Activated CD4-positive, CD25-positive, alpha-beta regulatory T cell treated with anti-CD3 and anti-CD28 coated beads, Interleukin-2, amount 50 U/mL, for 72 hours (primary cell): ENCODE data around the gene RAI14.

ENCODE experiments used
- DNase-seq: peaks from one replicate; pipeline ENCODE4 v3.0.0; 2021

RAI14 gene

DNA sequence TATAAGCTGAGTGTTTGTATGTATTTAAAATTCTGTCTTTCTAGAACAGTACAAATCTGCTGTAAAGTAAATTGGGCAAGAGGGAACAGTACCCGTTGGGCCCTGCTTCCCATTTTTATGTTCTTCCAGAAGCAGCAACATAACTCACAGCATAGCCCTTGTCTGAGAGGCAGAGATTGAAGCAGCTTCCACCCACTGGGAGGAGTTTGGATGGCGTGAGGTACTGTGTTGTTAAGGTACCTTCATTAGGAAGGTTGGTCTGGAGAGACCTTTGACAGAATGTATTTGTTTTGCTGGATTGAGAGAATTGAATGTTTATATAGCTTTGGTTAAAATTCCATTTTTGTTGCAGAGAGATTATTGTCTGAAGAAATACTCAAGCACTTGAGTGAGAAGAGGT lies 24.8 kb downstream of the RAI14 start:
- no peak for DNase-seq

DNA sequence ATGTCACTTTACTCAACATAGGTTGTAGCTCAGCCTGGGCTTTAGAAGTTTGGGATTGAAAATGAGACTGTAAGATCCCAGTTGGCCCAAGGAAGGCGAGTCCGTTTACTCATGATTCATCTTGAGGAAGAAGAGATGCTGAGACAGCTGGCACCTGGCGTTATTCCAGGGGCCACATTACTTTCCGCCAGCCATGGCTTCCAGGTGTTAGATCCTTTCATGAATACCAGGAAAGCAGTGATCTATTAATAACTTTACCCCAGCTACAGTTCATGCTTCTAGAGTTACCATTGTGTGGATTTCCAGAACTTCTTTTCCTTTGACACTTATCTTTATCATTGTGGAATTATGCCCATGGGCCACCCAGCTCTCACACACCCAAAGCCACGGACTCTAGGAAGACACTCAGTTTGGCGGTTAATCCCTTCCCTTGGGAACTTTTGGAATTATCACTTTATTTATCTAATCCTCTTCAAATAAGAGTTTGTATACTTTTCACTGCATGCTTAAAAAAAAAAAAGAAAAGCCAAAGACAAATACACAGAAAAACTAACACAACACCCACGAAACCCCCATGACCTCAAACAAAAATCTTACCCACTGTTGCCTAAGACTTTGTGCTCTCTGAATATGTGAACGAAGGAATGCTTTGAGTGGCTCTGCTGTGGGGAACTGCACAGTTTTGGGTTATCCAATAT lies 26.9 kb downstream of the RAI14 start:
- no peak for DNase-seq

DNA sequence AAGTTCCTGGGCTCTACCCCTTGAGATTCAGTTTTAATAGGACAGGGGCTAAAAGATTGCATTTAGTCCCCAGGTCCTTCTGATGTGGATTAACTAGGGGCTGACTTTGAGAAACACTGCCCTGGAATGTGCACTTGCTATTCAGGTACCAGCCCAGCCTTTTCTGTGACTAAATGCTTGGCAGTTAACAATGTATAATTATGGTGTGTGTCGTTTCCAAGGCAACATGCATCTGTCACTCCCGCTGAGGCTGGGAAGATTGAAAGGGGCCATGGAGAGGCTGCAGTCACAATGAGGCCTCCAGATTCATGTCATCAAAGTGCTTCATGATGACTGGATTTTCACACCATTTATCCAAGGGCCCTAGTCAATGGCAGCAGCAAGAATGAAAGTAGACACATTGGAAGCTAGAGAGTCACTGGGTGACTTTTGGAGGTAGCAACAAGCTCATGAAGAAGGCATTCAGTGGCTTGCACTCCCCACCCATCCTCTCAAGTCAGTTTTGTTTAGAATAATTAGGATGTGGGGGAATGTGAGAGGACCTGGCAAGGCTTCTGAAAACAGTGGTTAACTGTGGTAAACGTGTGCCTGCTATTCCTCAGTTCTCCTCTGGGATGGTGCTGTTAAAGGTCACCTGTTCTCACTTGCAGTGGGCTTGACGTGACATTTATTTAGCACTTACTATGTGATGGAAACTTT lies 28.3 kb downstream of the RAI14 start:
- DNase-seq: no peak

DNA sequence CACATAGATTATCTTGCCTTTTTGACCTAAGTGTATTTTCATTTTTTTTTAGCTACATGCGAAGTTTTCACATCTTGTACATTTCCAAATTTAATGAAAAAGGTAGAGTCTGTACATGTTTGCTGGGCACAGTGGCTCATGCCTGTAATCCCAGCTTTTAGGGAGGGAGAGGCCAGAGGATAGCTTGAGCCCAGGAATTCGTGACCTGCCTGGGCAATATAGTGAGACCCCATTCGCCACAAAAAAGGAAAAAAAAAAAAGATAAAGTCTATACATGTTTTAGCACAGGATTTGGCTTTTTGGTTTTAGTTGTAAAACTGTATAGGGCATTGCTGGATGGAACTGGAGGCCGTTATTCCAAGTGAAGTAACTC lies 28.8 kb downstream of the RAI14 start:
- no peak for DNase-seq

DNA sequence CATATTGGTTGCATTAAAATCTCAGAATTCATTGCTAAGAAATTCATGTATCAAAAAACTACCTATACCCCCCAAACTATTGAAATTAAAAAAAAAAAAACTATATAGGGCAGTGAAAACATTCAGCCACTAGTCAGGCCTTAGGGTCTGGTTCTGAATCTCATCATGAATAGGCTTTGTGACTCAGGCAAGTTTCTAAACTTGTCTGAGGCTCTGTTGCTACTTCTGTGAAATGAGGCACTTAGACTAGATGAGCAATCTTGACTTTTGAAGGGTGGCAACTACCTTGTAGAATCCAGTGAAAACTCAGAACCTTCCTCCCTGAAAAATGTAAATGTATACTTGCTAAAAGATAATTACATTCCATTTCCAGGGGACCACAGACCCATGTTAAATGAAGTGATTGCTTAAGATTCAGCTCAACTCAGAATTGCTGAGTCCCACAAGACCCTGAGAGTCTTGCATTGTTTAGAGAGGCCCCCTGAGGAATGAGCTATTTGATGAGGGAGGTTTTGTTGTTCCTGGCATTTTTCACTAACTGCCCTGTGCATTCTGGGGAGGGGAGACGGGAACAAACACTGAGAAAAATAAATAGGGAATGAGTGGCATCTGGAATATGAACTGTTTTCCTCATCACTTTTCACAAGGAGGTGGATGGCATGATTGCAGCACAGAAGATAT lies 29.5 kb downstream of the RAI14 start:
- no peak for DNase-seq

DNA sequence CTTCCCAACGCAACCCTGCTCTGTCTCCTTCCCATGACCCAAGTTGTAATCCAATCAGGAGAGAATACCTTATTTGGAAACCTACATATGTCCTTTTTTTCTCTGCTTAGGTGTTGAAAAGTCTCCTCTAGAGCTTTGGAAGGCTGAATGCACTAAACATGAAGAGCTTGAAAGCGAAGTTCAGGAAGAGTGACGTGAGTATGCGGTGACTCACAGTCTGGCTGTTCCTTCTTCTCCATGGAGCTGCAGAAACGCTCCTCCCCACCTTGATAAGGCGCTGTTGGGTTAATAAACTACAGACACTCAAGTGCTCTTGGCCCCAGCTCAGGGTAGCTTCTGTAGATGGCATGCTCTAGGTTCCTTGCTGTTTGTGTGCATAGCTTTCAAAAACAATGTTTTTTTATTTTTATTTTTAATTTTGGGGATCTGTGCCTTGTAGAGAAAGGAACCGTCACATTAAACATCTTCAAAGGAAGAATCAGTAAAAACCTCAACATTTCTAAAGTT lies 30.7 kb downstream of the RAI14 start:
- no peak for DNase-seq

DNA sequence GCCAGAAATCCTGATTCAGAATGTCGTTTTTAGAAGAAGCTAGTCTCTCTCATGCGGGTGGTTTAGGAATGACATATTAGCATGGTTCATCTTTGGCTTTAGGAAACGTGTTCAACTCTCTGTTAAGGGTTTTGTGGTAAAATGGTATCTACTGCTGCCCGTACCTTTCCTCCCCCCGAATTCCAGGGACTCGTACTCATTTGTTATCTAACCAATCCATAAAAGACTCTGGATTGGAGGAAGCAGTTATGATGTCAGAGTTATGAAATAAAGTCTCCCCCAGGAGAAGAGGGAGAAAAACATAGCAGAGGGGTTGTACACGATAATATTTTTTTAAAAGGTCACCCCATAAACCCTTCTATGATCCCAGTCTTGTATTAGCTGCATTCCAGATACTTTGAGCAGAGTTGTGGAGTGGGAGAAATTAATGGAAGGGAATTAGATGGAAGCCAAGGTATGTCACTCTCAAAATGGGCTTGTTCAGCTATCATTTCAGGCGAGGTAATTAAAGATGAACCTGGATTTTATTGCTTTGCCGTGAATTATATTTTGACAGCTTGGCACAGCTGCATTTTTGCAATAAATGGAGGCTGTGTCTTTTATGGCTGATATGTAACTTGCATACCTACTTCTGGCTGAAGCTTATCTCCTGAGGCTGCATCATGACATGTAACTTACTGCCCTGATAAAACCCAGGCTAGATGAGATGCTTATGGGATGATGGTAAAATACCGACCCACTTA lies 31.3 kb downstream of the RAI14 start:
- DNase-seq: no peak

DNA sequence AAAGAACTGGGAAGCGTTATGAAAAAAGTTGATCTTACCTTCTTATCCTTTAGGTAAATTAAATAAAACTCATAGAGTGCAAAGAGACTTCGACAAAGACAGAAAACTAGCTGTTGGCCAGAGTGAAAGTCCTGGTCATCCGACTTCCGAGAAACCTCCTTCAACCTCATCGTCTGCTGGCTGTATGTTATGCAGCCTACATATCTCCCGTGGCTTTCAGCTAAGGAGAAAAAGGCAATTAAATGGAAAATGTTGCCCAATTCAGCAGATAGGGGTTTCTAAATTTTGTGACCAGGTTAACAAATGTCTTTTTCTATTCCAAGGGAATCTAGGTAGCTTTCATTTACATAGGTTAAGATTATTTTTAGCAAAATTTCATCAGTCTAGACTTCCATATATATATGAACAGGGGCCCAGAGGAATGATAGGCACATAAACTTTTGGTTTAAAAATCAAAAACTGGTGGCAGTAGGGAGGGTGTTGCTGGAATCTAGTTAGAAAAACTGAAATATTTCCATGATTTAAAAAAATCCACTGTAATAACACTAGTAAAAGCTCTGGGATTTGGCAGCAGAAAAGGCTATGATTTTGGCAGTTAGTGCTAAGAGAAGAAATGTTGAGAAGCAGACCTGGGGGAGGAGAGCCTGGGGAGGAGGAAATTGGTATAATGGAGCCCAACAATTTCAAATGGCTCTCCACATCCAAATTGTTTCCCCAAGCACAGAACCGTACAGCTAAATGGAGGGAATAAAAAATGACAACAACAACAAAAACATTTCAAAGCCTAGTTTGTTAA lies 32.1 kb downstream of the RAI14 start:
- DNase-seq: no peak

DNA sequence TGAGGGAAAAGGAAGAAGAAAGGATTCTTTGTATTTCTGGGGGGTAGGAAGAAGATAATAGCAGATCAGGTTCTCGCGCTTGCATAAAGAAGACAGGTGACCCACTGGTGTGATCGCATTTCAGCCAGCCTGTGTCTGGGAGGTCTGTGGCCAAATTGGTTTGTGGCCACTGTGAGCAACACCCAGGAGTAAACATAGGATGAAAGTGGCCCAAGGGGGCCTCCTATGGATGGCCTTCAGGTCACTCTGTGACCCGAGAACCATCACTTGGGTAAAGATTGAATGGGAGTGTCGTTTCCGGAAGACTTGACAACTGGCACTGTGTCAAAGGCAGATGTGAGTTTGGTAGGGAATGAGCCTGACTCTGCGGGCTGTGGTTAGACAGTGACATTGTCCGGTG lies 34.2 kb downstream of the RAI14 start:
- DNase-seq: no peak

DNA sequence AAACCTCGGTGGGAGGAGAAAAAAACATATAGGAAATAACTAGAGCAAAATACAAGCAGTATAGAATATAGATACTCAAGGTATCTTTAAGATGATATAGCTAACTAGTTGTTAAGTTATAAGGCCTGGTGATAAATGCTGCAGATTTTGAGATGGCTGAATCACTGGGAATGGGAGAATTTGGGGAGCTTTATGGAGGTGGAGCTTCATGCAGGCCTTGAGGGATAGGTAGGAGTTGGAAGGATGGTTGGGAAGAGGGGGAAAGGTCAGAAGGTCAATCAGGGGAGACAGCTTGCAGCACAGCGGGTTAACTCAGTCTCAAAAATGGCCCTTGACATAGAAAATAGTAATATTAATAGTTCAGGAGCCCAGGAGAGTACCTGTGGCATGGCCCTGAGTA lies 34.8 kb downstream of the RAI14 start:
- DNase-seq: no peak

DNA sequence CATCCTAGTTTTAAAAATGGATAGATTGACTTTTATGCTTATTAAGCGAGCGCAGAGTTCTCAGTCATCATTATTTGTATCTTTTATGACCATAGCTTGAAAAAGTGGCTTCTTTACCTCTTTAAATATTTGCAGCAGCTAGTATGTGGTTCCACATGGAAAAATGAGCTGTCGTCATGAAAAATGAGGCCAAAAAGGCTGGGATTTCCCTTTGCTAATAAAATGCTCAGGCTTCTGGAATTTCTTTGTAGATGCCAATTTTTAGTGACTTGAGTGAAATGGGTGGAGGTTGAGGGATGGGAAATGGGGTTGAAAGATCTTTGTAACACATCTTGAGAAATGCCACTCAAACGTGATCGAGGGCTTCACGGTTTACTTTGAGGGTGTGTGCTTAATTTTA lies 35.2 kb downstream of the RAI14 start:
- DNase-seq: no peak

DNA sequence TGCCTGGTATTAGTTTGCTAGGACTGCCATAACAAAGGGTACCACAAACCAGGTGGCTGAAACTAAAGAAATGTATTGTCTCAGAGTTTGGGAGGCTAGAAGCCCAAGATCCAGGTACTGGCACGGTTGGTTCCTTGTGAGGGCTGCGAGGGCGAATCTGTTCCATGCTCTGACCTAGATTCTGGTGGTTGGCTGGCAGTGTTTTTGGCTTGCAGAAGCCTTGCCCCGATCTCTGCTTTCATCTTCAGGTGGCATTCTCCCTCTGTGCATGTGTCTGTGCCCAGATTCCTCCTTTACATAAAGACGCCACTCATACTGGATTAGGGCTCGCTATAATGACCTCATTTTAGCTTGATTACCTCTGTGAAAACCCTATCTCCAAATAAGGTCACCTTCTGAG lies 36.7 kb downstream of the RAI14 start:
- DNase-seq: no peak

DNA sequence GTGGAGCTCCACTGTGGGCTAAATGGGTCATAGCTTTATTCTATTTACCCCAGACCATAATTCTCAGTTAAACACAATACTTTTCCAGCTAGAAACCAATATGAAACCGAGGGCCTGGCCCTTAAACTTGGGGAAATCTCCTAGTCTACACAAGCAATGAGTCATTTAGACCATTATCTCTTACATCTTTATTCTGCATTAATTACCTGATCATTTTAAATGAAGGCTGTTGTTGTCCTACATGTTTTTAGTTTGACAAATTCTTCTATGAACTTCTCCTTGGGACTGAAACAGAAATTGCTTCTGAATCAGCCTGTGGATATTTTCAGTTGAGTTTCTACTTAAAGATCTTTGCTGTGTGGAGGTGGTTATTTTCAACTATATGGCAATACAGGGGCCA lies 37.9 kb downstream of the RAI14 start:
- DNase-seq: no peak

DNA sequence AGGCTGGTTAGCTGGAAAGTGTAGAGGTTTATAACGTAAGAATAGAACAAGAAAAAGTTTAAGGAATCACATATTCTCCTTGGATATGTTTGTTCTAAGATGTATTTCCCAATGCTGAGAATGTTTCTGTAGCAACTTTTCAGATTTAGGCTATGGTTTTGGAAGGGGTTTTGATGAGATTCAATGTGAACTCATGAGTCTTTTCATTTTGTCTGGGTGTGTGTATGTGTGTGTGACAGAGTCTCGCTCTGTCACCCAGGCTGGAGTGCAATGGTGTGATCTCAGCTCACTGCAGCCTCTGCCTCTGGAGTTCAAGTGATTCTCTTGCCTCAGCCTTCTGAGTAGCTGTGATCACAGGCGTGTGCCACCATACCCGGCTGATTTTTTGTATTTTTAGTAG lies 38.6 kb downstream of the RAI14 start:
- no peak for DNase-seq

DNA sequence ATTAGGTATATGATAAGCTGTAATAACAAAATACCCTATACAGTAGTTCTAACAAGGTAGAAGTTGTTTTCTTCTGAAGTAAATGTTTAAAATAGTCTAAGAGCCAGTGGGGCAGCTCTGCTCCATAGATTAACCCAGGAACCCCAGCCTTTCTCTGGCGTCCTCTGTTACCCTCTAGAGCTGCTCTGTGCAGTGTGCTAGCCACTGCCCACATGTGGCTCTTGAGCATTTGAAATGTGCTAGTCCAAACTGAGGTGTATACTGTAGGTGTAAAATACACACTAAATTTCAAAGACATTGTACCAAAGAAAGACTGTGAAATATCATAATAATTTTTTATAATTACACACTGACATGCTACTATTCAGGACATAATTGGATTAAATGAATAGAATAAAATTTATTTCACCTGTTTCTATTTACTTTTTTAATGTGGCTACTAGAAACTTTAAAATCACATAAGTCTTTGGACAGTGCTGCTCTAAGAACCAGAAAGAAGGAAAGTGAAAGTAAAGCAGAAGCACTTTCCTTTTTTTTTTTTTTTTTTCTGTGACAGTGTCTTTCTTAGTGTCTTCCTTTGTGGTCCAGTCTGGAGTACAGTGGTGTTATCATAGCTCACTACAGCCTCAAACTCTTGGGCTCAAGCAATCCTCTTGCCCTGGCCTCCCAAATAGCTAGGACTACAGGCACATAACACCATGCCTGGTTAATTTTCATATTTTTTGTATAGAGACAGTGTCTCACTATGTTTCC lies 39.3 kb downstream of the RAI14 start:
- DNase-seq: no peak

DNA sequence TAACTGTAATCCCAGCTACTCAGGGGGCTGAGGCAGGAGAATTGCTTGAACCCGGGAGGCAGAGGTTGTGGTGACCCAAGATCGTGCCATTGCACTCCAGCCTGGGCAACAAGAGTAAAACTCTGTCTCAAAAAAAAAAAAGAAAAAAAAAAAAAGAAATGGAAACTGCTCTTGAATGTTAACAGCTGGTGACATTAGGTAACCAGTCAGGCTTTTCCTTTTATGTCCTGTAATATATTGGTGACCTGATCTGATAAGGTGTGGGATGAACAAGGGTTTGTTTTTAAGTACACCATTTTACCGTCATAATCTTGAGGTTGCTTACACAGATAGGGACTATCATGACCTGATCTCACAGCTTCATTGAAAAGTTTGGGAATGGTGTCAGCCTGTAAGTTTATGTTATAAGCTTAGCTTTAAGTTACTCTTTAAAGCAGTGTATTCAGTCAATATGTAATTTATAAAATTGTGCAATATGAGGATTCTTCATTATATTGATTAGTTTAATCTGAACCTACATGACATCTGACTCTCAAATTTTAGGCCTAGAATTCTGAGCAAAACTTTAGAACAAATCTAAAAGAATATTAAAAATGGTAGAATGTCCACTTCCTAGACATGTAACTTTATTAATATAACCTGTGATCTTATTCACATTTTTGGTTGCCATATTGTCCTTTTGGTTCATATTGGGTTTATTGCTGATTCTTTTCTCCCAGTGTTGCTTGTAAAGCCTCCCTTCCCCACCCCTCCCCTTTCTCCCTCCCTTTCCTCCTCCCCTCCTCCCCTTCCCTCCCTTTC lies 41.4 kb downstream of the RAI14 start:
- no peak for DNase-seq

DNA sequence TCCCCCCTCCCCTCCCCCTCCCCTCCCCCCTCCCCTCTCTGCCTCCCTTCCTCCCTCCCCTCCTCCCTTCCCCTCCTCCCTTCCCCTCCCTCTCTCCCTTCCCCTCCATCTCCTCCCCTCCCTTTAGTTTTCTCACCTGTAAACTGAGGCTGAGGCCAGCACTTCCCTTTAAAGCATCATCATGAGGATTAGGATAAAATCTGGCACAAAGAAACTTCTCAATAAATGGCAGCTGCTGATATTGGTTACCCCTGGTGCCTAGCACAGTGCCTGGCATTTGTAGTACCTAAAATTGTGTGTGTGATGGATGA lies 41.9 kb downstream of the RAI14 start:
- DNase-seq: no peak

DNA sequence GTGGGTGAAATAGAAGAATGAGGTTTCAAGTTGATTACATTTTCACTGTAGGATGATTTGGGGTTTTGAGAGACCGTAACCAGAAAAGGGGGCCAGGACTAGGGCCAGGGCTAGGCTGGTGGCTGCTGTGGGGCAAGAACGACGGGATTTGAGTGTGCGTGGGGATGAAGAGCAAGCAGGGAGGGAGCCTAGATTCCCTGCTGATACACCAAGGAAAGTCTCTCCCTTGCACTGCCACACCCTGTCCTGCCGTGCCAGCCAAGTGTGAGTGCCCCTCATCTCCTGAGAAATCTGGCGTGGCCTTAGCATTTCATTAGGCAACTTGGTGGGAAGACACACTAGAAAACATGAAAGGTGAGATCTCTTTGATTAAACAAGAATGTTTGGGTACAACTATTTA lies 42.6 kb downstream of the RAI14 start:
- no peak for DNase-seq

DNA sequence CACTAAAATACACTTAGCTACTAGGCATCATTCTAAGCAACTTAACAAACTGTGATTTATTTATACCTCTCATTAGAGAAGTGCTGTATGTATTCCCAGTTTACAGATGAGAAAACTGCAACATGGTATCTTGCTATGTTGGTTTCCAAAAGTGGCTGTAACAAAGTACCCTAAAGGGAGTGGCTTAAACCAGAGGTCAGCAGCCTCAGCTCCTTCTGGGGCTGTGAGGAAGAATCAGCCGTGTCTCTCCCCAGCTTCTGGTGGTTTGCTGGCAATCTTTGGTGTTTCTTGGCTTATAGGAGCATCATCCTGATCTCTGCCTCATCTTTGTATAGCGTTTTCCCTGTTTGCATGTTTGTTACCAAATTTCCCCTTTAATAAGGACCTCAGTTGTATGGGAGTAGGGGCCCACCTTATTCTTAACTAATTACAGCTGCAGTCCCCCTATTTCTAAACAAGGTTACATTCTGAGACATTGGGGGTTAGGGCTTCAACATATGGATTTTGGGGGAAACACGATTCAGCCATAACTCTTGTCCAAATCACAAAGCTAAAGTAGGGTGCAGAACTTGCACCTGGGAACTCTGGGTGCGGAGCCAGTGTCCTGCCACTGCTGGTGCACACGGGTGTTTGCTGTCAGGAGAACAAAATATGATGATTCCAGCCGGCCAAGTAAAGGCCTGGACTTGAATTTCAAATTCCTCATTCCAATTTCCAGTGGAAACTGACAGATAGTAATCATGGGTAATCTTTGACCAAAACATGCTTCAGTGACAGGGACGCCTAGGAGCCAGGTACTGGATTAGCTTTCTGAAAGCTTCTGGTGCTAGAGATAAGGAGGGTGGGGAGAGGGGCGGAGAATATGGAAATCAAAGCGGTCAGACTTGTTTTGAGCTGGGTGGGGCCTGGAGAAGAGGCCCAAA lies 43.3 kb downstream of the RAI14 start:
- DNase-seq: no peak

DNA sequence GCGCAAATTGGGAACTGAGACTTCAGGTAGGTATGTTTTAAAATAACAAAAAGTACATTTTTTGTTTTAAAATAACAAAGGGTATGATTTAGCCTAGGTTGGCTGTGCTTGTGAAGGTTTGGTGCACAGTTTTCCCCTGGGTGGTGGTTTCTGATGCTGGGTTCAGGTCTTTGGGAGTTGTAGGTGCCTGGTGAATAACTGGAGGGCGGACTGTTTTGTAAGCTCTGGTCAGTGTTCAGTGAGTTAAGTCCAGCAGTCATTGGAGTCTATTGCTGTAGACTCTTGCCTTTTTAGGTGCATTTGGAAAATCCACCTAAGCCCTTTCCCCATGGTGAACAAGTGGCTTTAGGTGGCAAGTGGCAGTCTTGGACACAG lies 43.9 kb downstream of the RAI14 start:
- DNase-seq: no peak
